Fibroblast of villous mesenchyme (primary cell): ENCODE data around the gene DDAH1. TPM values are rescaled to one million over a fixed set of nuclear protein-coding genes. Genes with fewer than 3 reads are reported as not detected.

Source experiments
- DNase-seq: peaks from one replicate; pipeline ENCODE4 v3.0.0-alpha.2; 2010; ENCODE audit warnings: low read depth
- H3K4me3 ChIP-seq: 2 replicates; pipeline ENCODE4 v1.5.1; 2011; ENCODE audit warnings: low read depth, mild to moderate bottlenecking, low read length
- total RNA-seq: library from RNA; depleted of rRNA; stranded (reverse); fragments of >200 nt; gene quantifications from 2 replicates; pipeline ENCODE4 v1.2.3, GENCODE V29; 2012
- TF ChIP-seq, protein P1 (sequence below): IDR thresholded peaks from 2 replicates; pipeline ENCODE4 v1.5.1; 2012; ENCODE audit warnings: low read depth, mild to moderate bottlenecking, low read length; ENCODE audit not compliant: insufficient read depth

DDAH1 gene
- total RNA-seq, 1 donor, result 259 TPM

DNA sequence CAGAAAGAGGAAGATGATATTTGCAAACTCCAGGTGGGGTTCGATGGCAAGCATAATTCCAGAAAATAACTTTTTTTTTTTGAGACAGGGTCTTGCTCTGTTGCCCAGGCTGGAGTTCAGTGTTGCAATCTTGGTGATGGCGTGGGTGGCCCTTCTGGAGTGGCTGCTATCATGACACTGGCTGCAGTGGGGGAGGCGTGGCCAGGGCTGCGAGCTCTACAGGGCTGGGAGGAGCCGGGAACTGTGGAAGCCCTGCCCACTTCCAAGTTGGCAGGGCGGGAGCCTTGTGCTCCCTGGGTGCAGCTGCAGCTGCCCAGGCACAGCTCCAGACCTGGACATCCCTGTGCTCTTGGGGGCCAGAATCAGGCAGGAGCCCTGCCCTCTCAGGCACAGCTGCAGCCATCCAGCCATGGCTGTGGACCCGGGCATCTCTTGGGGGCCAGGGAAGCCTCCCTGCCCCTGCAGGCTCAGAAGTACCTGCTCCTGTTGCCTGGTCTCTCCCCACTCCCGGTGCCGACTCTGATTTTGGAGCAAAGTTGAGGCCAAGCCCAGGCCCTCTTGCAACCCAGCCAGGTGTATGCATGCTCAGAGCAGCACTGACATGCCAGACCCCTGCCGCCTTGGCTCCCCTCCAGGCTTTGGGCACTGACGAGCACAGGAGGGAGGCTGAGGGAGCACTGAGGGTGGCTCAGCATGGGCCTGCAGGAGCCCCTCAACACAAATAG is 181.3 kb downstream of the DDAH1 start:
- no peak overlapping the region for H3K4me3 ChIP-seq
- TF ChIP-seq, protein P1, sequence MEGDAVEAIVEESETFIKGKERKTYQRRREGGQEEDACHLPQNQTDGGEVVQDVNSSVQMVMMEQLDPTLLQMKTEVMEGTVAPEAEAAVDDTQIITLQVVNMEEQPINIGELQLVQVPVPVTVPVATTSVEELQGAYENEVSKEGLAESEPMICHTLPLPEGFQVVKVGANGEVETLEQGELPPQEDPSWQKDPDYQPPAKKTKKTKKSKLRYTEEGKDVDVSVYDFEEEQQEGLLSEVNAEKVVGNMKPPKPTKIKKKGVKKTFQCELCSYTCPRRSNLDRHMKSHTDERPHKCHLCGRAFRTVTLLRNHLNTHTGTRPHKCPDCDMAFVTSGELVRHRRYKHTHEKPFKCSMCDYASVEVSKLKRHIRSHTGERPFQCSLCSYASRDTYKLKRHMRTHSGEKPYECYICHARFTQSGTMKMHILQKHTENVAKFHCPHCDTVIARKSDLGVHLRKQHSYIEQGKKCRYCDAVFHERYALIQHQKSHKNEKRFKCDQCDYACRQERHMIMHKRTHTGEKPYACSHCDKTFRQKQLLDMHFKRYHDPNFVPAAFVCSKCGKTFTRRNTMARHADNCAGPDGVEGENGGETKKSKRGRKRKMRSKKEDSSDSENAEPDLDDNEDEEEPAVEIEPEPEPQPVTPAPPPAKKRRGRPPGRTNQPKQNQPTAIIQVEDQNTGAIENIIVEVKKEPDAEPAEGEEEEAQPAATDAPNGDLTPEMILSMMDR, result no peak
- DNase-seq, result no peak

DNA sequence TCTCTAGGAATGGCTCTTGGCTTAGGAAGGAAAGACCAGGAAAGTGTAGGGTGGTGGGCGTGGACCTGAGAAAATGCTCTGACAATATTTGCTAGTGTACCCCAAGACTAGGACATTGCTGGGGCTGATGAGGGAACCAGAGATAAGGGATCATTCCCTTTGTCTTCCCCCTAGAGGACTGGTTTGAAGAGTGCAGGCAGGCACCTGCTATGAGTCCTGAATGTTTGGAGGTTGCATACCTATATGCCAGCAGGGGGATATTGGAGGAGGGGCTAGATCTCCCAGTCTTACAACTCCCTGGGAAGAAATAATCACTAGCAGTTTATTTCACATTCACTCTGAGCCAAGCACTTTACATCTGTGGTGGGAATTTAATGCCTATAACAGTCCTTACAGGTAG is 182.5 kb downstream of the DDAH1 start:
- no peak for DNase-seq
- TF ChIP-seq, protein P1, result no peak
- H3K4me3 ChIP-seq, result no peak overlapping the region

DNA sequence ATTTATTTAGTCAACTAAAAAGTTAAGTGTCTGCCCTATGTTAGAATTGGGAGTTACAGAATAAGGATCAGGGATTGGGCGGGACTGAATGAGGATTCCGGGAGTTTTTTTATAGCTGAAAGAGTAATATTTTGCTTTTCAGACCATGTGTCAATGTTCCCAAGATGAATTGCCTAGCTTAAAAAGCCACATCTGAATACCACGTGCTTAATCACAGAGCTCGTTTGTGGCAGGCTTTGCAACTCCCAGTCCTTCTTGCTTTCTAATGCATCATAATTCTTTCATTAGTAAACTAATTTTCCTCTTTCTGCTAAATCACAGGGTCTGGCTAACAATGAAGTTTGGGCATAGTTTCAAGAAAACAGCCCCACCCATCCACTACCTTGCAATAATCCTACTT is 184.3 kb downstream of the DDAH1 start:
- DNase-seq, result no peak
- TF ChIP-seq, protein P1, result no peak
- no peak overlapping the region for H3K4me3 ChIP-seq

DNA sequence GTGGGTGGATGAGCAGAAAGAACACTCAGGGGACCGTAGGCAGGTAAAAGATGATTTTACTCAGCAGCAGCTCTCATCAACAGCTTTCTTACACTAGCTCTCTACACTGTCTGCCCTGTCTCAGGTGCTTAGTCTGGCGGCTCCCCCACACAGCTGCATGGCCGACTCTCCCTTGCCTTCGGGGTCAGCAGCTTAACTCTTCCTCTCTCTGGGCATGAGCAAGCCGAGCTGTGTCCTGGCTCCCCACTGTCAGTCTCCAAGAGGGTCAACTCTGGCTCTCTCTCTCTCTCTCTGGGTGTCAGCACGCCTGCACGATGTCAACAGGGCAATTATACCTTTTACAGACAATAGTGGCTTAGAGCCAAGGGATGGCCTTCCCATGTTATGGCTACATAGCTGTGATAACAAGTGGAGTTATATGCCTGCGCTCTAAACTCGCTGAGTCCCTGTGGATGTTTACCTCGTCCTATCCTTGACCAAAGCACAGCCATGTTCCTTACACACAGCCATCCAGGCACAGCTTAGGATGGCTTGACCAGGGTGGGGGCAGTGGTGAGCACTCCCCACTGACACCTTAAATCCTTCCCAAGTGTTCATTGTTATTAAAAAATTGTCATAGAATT is 185.4 kb downstream of the DDAH1 start:
- TF ChIP-seq, protein P1, result no peak

DNA sequence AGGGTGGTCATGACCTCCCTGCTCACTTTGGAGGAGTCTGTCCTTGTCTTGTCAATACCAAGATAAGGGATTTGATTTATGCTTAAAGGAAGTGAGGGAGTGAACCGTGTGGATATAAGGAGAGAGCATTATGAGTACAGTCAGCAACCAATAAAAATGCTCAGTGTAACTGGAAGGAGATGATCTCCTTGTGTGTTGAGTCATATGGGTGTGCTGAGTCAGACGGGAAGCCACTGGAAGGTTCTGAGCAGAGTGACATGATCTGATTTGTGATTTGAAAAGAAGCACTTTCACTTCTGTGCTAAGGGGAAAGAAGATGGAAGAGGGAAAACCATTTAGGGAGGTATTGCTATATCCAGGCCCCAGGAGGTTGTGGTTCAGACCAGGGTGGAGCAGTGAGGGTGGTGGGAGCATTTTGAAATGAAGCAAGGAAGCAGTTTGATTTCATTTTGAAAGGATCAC is 186.1 kb downstream of the DDAH1 start:
- peak; percentile 96 for DNase-seq
- H3K4me3 ChIP-seq, result peak overlapping the region; percentile 34
- TF ChIP-seq, protein P1, result no peak

More for the DNA sequence above, 185.4 kb downstream of the DDAH1 start:
- no peak for DNase-seq
- peak overlapping the region; percentile 34 for H3K4me3 ChIP-seq

DNA sequence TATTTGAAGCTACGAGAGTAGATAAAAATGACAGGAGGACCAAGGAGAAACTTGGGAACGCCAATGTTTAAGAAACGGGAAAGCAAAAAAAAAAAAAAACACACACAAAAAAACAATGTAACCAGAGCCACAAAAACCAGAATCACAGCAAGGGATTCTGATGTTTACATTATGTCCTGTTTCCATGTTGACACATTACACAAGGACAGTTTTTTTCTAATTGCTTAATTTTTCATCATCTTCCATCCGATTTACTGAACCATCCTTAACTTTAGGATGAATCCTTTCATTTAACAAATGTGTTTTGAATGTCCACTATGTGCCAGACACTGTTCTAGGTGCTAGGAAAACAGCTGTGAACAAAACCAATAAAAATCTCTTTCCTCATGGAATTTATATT is 187.2 kb downstream of the DDAH1 start:
- TF ChIP-seq, protein P1, result no peak
- no peak overlapping the region for H3K4me3 ChIP-seq
- DNase-seq, result no peak
